PC-9 (cell line): ENCODE measurements around the gene CCNE1. TPM values are rescaled to one million over a fixed set of nuclear protein-coding genes. Genes with fewer than 3 reads are reported as not detected.
A peak's percentile ranks its signal among the peaks of the same experiment; 100 is the strongest.

Experiments
- BruUV-seq: library from RNA; stranded (reverse); fragments of 400-500 nt; replicated peaks from 2 replicates; lab custom pipeline; 2021; lab: Mats Ljungman, UMichigan
- CTCF ChIA-PET: fragments of 300-600 bp; sonication (Branson Sonifier 250); formaldehyde crosslinking; loops from one replicate; lab custom pipeline; 2022; ENCODE audit warnings: antibody characterized with exemption; lab: Charles Lee
- POLR2A ChIA-PET: fragments of 300-600 bp; sonication (Branson Sonifier 250); formaldehyde crosslinking; loops from one replicate; lab custom pipeline; 2022; ENCODE audit warnings: antibody characterized with exemption; ENCODE audit not compliant: unreplicated experiment; lab: Charles Lee
- DNase-seq, 2 experiments: peaks; one replicate each; pipeline versions ENCODE4 v3.0.0 to v3.0.0-alpha.2; 2015 to 2022; ENCODE audit warnings: mixed read lengths in 1 of 2
- H2AFZ ChIP-seq: fragments of 200-600 bp; sonication (generic); 2 replicates; pipeline ENCODE4 v1.8.1; 2017; ENCODE audit warnings: antibody characterized with exemption
- H3F3A ChIP-seq: fragments of 200-600 bp; sonication (generic); 2 replicates; pipeline ENCODE4 v1.8.1; 2017; ENCODE audit warnings: antibody characterized with exemption, mild to moderate bottlenecking, low read depth; ENCODE audit not compliant: insufficient read depth
- H3K27ac ChIP-seq: fragments of 200-600 bp; sonication (generic); 2 replicates; pipeline ENCODE4 v1.6.1; 2016; ENCODE audit warnings: mixed run types
- H3K27me3 ChIP-seq: fragments of 200-600 bp; sonication (generic); 2 replicates; pipeline ENCODE4 v1.6.1; 2016; ENCODE audit warnings: low read depth, mixed run types; ENCODE audit not compliant: insufficient read depth
- H3K36me3 ChIP-seq: fragments of 200-600 bp; sonication (generic); 2 replicates; pipeline ENCODE4 v1.6.1; 2016; ENCODE audit warnings: low read depth, mixed run types
- H3K4me1 ChIP-seq: fragments of 200-600 bp; sonication (generic); replicated peaks from 2 replicates; pipeline ENCODE4 v1.6.1; 2016; ENCODE audit warnings: mixed run types; ENCODE audit not compliant: insufficient read depth
- H3K4me2 ChIP-seq: fragments of 200-600 bp; sonication (generic); 2 replicates; pipeline ENCODE4 v1.6.1; 2017; ENCODE audit warnings: mixed run types
- H3K4me3 ChIP-seq: fragments of 200-600 bp; sonication (generic); 2 replicates; pipeline ENCODE4 v1.6.1; 2016; ENCODE audit warnings: mixed run types
- H3K79me2 ChIP-seq: fragments of 200-600 bp; sonication (generic); 2 replicates; pipeline ENCODE4 v1.6.1; 2017; ENCODE audit warnings: low read depth, mixed run types
- H3K9me2 ChIP-seq: fragments of 200-600 bp; sonication (generic); 2 replicates; pipeline ENCODE4 v1.8.1; 2017; ENCODE audit warnings: mild to moderate bottlenecking; ENCODE audit not compliant: insufficient read depth
- H3K9me3 ChIP-seq: fragments of 200-600 bp; sonication (generic); 2 replicates; pipeline ENCODE4 v1.8.1; 2016; ENCODE audit warnings: low read depth; ENCODE audit not compliant: insufficient read depth
- H4K20me1 ChIP-seq: fragments of 200-600 bp; sonication (generic); 2 replicates; pipeline ENCODE4 v1.8.1; 2017; ENCODE audit not compliant: insufficient read depth
- EZH2 ChIP-seq: fragments of 200-600 bp; sonication (generic); IDR thresholded peaks from 2 replicates; pipeline ENCODE4 v1.8.0; 2017; ENCODE audit warnings: antibody characterized with exemption, low read depth
- intact Hi-C: fragments of 100-400 bp; cut with micrococcal nuclease; formaldehyde crosslinking; loops from one replicate; pipeline ENCODE4 v1.10.0; 2022; ENCODE audit not compliant: unreplicated experiment
- total RNA-seq: library from RNA; stranded (reverse); gene quantifications from 2 replicates; pipeline ENCODE4 v1.2.3, GENCODE V29; 2021
- TF ChIP-seq, protein P1 (sequence below): fragments of 200-600 bp; sonication (generic); conservative IDR thresholded peaks from 2 replicates; pipeline ENCODE4 v1.6.1; 2017; ENCODE audit warnings: mixed run types, antibody characterized with exemption, mild to moderate bottlenecking, moderate library complexity

Gene CCNE1
- total RNA-seq, 1 experiment from 2014 or later = 10.6 TPM

DNA sequence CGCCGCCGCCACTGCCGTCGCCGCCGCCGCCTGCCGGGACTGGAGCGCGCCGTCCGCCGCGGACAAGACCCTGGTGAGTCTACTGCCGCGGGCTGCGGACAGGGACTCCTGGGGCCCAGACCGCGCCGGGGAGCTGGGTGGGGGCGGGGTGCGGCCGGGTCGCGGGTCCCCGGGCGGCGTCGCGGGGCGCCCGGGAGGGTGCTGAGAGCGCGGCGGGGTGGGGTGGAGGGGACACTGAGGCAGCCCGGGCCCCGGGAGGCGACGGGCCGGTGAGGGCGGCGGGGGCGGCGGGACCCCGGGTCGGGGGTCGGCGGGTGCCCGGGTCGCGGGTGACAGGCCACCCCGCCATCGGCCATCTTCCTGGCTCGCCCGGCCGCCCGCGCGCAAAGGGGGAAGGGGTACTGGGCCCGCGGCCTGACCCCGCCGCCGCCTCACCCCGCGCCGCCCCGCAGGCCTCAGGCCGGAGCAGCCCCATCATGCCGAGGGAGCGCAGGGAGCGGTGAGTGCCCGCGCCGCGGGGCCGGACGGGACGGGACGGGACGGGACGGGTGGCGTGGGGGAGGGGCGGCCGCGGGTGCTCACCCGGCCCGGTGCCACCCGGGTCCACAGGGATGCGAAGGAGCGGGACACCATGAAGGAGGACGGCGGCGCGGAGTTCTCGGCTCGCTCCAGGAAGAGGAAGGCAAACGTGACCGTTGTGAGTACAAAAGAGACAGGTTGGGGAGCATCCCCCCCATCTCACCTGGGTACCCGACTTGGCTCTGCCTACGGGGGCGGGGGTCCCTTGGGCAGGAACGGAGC lies 489 bp downstream of the CCNE1 start:
- POLR2A ChIA-PET = no interaction called here
- Histone ChIP-seq H3K27me3 (no peaks in the 10 kb centered on the region), H3F3A (peaks cover 19% of the 10 kb centered on the region; the same call in 1 of the 2 replicates), H3K9me2 (no peaks in the 10 kb centered on the region), H4K20me1 (no peaks in the 10 kb centered on the region), H2AFZ (peak overlapping the region; percentile 71; the same call in 1 of the 2 replicates), H3K79me2 (peaks cover 7% of the 10 kb centered on the region), H3K4me2 (peak overlapping the region; percentile 80), H3K27ac (no peak overlapping the region), H3K36me3 (0 out of 2 replicates have a peak, but pooled peaks cover 3% of the 10 kb centered on the region), H3K4me1 (peaks cover 9% of the 10 kb centered on the region; the same call in 1 of the 2 replicates), H3K9me3 (no peaks in the 10 kb centered on the region), H3K4me3 (peak overlapping the region; percentile 60)
- intact Hi-C loops = no loop called here
- CTCF ChIA-PET = no interaction called here
- DNase-seq = no peak
- BruUV-seq = no TSS peak
- TF ChIP-seq, protein P1, sequence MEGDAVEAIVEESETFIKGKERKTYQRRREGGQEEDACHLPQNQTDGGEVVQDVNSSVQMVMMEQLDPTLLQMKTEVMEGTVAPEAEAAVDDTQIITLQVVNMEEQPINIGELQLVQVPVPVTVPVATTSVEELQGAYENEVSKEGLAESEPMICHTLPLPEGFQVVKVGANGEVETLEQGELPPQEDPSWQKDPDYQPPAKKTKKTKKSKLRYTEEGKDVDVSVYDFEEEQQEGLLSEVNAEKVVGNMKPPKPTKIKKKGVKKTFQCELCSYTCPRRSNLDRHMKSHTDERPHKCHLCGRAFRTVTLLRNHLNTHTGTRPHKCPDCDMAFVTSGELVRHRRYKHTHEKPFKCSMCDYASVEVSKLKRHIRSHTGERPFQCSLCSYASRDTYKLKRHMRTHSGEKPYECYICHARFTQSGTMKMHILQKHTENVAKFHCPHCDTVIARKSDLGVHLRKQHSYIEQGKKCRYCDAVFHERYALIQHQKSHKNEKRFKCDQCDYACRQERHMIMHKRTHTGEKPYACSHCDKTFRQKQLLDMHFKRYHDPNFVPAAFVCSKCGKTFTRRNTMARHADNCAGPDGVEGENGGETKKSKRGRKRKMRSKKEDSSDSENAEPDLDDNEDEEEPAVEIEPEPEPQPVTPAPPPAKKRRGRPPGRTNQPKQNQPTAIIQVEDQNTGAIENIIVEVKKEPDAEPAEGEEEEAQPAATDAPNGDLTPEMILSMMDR = no peak
- TF ChIP-seq EZH2 = no peak

GRCh38 chr19:29812881-29813275 lies 1.1 kb downstream of the CCNE1 start:
- intact Hi-C loops = no loop called here
- Histone ChIP-seq H3K4me2 (peak overlapping the region; percentile 80), H3K9me3 (no peaks in the 10 kb centered on the region), H3K27ac (no peak overlapping the region), H4K20me1 (no peaks in the 10 kb centered on the region), H3F3A (peaks cover 19% of the 10 kb centered on the region; the same call in 1 of the 2 replicates), H3K4me3 (peak overlapping the region; percentile 60), H3K9me2 (no peaks in the 10 kb centered on the region), H3K27me3 (no peaks in the 10 kb centered on the region), H3K36me3 (0 out of 2 replicates have a peak, but pooled peaks cover 6% of the 10 kb centered on the region), H3K4me1 (peaks cover 9% of the 10 kb centered on the region; the same call in 1 of the 2 replicates), H3K79me2 (peaks cover 7% of the 10 kb centered on the region), H2AFZ (peak overlapping the region; percentile 71; the same call in 1 of the 2 replicates)
- ChIA-PET POLR2A (no interaction called here), CTCF (no interaction called here)
- TF ChIP-seq EZH2 = no peak
- TF ChIP-seq, protein P1 = no peak
- DNase-seq = no peak
- BruUV-seq = TSS peak; percentile 37

- BruUV-seq = no TSS peak
- POLR2A ChIA-PET = no interaction called here
- CTCF ChIA-PET = no interaction called here
Observed at GRCh38 chr19:29813642-29814041, 1.9 kb downstream of the CCNE1 start.

More at GRCh38 chr19:29813642-29814041, 1.9 kb downstream of the CCNE1 start:
- no peaks in the 10 kb centered on the region for H3K9me2 ChIP-seq
- 0 out of 2 replicates have a peak, but pooled peaks cover 6% of the 10 kb centered on the region for H3K36me3 ChIP-seq
- no peaks in the 10 kb centered on the region for H3K9me3 ChIP-seq
- no peak overlapping the region for H2AFZ ChIP-seq
- H3K4me3 ChIP-seq = no peak overlapping the region
- TF ChIP-seq, protein P1 = no peak
- TF ChIP-seq EZH2 = no peak
- no peaks in the 10 kb centered on the region for H3K27me3 ChIP-seq
- peaks cover 7% of the 10 kb centered on the region for H3K79me2 ChIP-seq
- H4K20me1 ChIP-seq = no peaks in the 10 kb centered on the region
- H3K4me1 ChIP-seq = peaks cover 9% of the 10 kb centered on the region; the same call in 1 of the 2 replicates
- intact Hi-C loops = no loop called here
- H3F3A ChIP-seq = peaks cover 19% of the 10 kb centered on the region; the same call in 1 of the 2 replicates
- H3K27ac ChIP-seq = no peak overlapping the region
- no peak overlapping the region for H3K4me2 ChIP-seq
- DNase-seq = no peak
